CD4-positive, alpha-beta T cell treated with Interleukin-10 for 1 hour (primary cell): ENCODE data around the gene DCTPP1.

ENCODE experiments used
- DNase-seq: peaks from one replicate; pipeline ENCODE4 v3.0.0-alpha.2; 2020

DCTPP1 gene

GRCh38 chr16:30380072-30380802, 49.6 kb downstream of the DCTPP1 start:
- DNase-seq: no peak

GRCh38 chr16:30379158-30379783, 50.6 kb downstream of the DCTPP1 start:
- no peak for DNase-seq

GRCh38 chr16:30378236-30379157, 51.3 kb downstream of the DCTPP1 start:
- DNase-seq: peak; percentile 99

- peak; percentile 91 for DNase-seq
Measured at GRCh38 chr16:30377812-30378235, 52.0 kb downstream of the DCTPP1 start.

- DNase-seq: no peak
Measured at GRCh38 chr16:30377050-30377811, 52.6 kb downstream of the DCTPP1 start.

- DNase-seq: no peak
Measured at GRCh38 chr16:30376461-30376902, 53.3 kb downstream of the DCTPP1 start.

- DNase-seq: no peak
Measured at GRCh38 chr16:30375864-30376263, 54.0 kb downstream of the DCTPP1 start.

- no peak for DNase-seq
Measured at GRCh38 chr16:30374538-30374937, 55.3 kb downstream of the DCTPP1 start, which contains the start of gene MYL11. TSS of gene MYL11 (plus strand) at chr16:30374802. CDS start at chr16:30374858, 56 bp downstream.
